KBM-7 (cell line): Measurements from ENCODE around the gene ANXA8.
A peak's percentile ranks its signal among the peaks of the same experiment; 100 is the strongest.
"Not testable (repeated sequence)": the region's sequence is repeated elsewhere in the genome, so short reads cannot be mapped to it uniquely, and the experiment has no call there.

Experiments used
- DNase-seq: peaks from one replicate; pipeline ENCODE4 v3.0.0-alpha.2; 2015
- in situ Hi-C: fragments of 300-500 bp; cut with MboI; formaldehyde crosslinking; loops from 2 replicates; pipeline ENCODE4 v1.14.3; 2020; ENCODE audit warnings: low sequenced_read_pairs, low pct_unique_long_range_greater_than_20kb, mixed read lengths

The ANXA8 gene, protein sequence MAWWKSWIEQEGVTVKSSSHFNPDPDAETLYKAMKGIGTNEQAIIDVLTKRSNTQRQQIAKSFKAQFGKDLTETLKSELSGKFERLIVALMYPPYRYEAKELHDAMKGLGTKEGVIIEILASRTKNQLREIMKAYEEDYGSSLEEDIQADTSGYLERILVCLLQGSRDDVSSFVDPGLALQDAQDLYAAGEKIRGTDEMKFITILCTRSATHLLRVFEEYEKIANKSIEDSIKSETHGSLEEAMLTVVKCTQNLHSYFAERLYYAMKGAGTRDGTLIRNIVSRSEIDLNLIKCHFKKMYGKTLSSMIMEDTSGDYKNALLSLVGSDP

DNA sequence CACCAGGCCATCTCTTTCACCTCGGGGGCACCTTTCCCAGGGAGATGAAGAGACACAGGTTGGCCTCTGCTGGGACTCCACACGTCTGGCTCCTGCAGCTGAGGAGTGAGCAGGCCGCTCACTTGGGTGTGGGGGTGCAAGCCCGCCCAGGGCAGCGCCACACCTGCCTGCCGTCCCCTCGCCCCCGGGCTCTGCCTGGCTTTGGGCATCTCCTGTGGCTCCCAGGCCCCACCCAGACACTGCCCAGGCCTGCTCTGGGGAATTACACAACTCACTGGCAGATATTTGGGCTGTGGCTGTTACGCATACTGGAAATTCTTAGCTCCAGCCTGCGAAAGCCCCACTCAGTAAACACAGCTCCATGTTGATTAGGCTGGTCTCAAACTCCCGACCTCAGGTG is at the start of gene ANXA8:
Gene ANXA8 (minus strand): TSS at position 193 of the 400 bp plus-strand sequence. CDS start 182 bp downstream, at position 11.
- DNase-seq, in situ Hi-C loops: not testable (repeated sequence)

GRCh38 chr10:47523475-47523874 is 39.6 kb upstream of the ANXA8 start, which contains the start of gene AGAP9:
TSS of gene AGAP9 (minus strand) at chr10:47523638. CDS start at chr10:47523526, 112 bp downstream.
- DNase-seq, in situ Hi-C loops: not testable (repeated sequence)

- in situ Hi-C loops, DNase-seq: not testable (repeated sequence)
These were observed 18.4 kb upstream of the ANXA8 start for GRCh38 chr10:47502313-47502712.

DNA sequence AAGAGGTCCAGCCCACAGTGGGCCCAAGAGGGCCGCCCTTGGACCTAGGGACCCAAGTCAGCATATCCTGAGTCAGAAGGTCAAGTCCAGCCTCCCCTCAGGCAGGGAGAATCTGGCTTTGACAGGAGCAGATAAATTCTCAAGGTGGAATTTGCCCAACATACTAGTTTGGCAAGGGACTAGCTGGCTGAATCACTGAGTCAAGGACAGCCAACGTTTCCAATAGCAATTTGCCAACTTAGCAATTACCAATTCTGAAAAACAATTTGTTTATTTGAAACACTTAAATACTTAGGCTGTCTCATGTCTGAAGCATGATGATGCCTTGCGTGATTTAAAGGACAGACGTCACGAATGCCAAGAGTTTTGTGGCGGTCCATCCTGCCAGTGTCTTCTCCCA is 10.3 kb upstream of the ANXA8 start:
- in situ Hi-C loops, DNase-seq: not testable (repeated sequence)

GRCh38 chr10:47491600-47491999 is 7.7 kb upstream of the ANXA8 start, which contains the start of gene FAM25G:
TSS of gene FAM25G (minus strand) at chr10:47491700. CDS start at chr10:47491674, 26 bp downstream.
- DNase-seq, in situ Hi-C loops: not testable (repeated sequence)

DNA sequence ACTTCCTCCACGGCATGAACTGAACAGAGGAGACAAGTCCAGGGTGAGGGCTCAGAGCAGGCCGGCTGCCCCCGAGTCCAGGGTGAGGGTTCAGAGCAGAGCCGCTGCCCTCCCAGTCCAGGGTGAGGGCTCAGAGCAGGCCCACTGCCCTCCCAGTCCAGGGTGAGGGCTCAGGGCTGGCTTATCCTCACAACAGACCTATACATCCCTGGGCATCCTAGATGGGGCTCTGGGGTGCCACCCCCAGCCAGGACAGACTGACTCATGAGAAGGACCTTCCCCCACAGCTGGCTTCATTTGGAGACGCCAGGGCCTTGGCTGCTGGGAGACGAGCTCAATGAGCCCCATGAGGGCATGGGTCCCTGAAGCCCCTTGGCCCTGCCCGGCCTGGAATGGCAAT is 5.7 kb upstream of the ANXA8 start:
- DNase-seq, in situ Hi-C loops: not testable (repeated sequence)

DNA sequence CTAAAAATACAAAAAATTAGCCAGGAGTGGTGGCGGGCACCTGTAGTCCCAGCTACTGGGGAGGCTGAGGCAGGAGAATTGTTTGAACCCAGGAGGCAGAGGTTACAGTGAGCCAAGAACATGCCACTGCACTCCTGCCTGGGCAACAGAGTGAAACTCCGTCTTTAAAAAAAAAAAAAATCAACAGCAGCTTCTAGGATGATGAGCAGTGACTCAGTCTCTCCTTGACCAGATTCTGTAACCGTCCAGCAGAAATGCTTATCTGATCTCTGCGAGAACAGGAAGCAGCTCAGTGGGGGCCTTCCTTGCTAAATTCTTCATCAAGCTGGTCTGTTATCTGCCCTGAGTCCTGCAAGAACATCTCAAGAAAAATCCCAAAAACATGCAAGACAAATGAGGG is 2.0 kb upstream of the ANXA8 start:
- in situ Hi-C loops: not testable (repeated sequence)
- DNase-seq: peak; percentile 31

- in situ Hi-C loops: not testable (repeated sequence)
These were observed 871 bp upstream of the ANXA8 start for GRCh38 chr10:47484786-47485185.

DNA sequence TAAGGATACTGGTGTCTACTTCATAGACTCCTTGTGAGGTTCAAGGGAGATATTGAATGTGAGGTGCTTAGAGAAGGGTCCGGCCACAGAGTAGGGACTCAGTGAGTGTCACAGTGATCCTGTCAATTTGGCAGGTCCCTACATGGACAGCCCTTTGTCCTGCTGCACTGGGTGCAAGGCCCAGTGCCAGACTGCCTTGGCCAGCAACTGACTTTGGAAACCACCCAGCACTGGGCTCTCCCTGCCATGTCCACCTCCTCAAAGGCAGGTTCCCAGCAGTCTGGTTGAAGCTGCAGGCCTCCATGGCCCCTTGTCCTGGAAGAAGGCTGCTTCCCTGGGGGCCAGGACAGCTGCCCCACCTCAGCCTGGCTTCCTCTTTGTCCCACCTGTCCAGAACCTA is 1.5 kb downstream of the ANXA8 start:
- in situ Hi-C loops, DNase-seq: not testable (repeated sequence)

More at GRCh38 chr10:47484786-47485185, 871 bp upstream of the ANXA8 start:
- DNase-seq: not testable (repeated sequence)

- in situ Hi-C loops, DNase-seq: not testable (repeated sequence)
These were observed 2.1 kb downstream of the ANXA8 start for GRCh38 chr10:47481768-47482181.

GRCh38 chr10:47481182-47481766 is 2.6 kb downstream of the ANXA8 start:
- DNase-seq, in situ Hi-C loops: not testable (repeated sequence)

DNA sequence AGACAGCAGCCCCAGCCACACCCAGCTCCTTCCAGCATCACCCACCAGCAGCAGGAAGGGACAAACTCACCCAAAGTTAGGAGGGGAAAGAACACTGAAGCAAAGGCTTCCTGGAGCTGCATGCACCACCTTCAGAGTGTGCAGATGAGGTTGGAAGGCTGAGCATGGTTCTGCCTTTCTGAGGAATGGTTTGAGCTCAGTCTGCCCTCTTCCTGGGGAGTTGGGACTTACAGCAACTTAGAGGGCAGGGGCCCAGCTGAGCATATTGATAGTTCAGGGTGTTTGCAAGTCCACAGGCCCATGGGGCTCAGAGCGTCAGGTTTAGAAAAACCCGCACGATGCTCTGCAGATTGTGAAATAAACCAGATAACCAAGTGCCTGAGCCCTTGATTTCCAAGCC is 3.8 kb downstream of the ANXA8 start:
- in situ Hi-C loops, DNase-seq: not testable (repeated sequence)

GRCh38 chr10:47478114-47478513 is 5.8 kb downstream of the ANXA8 start:
- in situ Hi-C loops, DNase-seq: not testable (repeated sequence)

DNA sequence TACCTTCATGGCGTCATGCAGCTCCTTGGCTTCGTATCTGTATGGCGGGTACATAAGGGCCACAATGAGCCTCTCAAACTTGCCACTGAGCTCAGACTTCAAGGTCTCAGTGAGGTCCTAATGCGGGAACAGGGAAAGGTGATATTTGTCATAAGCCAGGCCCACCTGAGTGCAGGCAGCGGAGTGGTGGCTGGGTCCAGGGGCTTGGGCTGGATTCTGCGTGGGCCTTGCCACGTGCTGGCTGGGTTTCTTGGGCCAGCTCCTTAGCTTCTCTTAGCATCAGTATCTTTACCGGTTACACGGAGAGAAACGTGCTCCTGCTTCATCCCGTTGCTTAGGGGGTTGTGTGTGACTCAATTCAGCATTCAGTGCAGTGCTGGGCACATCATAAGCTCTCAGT is 6.8 kb downstream of the ANXA8 start:
- in situ Hi-C loops, DNase-seq: not testable (repeated sequence)

DNA sequence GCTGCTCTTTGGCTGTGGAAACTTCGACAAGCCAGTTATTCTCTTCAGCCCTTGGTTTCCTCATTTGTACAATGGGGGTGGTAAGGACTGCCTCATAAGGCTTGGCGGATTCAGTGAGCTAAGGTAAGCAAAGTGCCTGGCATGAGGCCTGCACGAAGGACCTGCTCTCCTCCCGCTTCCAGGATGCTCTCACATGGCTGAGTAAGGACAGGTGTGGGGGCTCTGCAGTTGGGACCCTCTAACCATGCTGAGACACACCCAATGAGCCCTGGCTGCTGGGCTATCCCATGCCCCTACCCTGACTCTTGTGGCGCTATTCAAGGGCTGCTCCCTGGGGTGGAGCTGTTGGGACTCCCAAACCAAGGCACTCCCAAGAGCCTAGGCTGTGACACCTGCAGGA is 8.8 kb downstream of the ANXA8 start:
- in situ Hi-C loops, DNase-seq: not testable (repeated sequence)

- in situ Hi-C loops, DNase-seq: not testable (repeated sequence)
These were observed 10.4 kb downstream of the ANXA8 start for GRCh38 chr10:47473516-47473915.

DNA sequence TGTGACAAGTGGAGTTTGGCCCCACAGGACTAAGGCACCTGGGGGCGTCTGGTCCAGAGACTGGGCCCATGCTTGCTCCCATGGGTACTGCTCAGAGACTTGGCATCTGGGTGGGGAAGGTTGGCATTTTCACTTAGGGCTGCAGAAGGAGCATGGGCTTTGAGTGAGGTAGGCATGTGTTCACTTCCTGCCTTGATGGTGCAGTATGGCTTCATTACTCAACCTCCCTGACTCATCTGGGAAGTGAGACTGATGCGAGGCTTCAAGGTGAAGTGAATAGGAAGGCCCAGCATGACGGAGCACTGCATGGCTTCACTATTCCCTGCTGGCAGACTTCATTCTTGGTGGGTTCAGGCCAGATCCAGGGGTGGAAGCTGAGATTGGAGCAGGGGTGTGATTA is 11.3 kb downstream of the ANXA8 start:
- in situ Hi-C loops: not testable (repeated sequence)

GRCh38 chr10:47472072-47472471 is 11.8 kb downstream of the ANXA8 start:
- DNase-seq, in situ Hi-C loops: not testable (repeated sequence)

More for the DNA sequence above, 11.3 kb downstream of the ANXA8 start:
- not testable (repeated sequence) for DNase-seq

DNA sequence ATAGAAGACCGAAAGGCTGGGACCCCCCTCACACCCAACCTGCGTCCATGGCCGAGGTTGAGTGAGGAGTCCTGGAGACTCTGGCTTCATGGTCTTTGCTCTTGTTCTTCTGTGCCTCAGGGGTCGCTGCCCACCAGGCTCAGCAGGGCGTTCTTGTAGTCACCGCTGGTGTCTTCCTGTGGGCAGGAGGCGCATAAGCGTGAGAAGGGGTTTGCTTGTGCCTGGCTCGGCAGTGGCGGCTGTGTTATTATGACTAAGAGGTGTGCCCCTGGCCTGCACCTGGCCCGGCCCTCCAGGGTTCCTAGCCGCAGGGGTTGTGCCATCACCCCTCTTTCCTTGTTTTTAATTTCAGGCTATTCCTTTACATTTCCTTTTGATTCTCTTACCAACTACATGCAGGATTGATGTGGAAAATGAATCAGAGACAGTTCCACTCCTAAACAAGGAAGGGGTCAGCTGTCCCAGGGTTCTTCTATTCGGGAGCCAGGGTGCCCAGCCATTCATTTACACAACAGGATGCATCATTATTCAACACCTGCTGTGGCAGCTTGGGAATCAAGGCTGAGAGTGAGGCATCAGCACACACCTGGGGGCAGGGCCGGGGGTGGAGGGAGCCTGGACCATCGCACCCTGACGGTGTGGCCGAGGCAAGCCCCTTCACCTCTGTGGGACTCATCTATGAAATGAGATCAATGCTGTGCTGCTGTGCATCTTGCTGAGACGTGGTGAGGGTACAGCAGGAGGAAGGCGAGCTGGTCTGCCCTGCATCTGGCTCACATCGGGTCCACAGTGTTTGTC is 15.0 kb downstream of the ANXA8 start:
- in situ Hi-C loops, DNase-seq: not testable (repeated sequence)
